Measurements from ENCODE around the gene FAM13B.

- TF ChIP-seq POLR2AphosphoS5 (IDR thresholded peaks at IDR 0.05; ENCODE audit: low read depth, low read length) (no peak), EZH2phosphoT487 (IDR thresholded peaks at IDR 0.05; ENCODE audit: borderline replicate concordance) (no peak), POLR2A (IDR thresholded peaks at IDR 0.05; ENCODE audit: borderline replicate concordance, extremely low read depth, insufficient read depth, insufficient read length) (no peak), CTCF (IDR thresholded peaks at IDR 0.05 in 2 of 3, conservative IDR thresholded peaks at IDR 0.05 in 1 of 3; ENCODE audit: borderline replicate concordance in 1 of 3, insufficient read depth in 1 of 3, low read depth in 2 of 3, low read length in 2 of 3) (no peak), CEBPB (IDR thresholded peaks at IDR 0.05; ENCODE audit: low read depth) (no peak), REST (IDR thresholded peaks at IDR 0.05; ENCODE audit: low read depth) (no peak), ELF1 (IDR thresholded peaks at IDR 0.05; ENCODE audit: borderline replicate concordance, low read depth) (no peak)
- TF ChIP-seq, protein P1, sequence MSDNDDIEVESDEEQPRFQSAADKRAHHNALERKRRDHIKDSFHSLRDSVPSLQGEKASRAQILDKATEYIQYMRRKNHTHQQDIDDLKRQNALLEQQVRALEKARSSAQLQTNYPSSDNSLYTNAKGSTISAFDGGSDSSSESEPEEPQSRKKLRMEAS (IDR thresholded peaks at IDR 0.05), result no peak
These were observed 74.9 kb downstream of the FAM13B start for GRCh38 chr5:137957948-137958347.
